H9 (cell line): ENCODE measurements around the gene CASK. TPM values are rescaled to one million over a fixed set of nuclear protein-coding genes. Genes with fewer than 3 reads are reported as not detected.

Source experiments
- DNase-seq: peaks from one replicate; pipeline ENCODE4 v3.0.0-alpha.2; 2017
- H2AFZ ChIP-seq: one replicate; pipeline ENCODE4 v1.6.1; 2013; ENCODE audit warnings: mild to moderate bottlenecking, low read length, control low read depth, moderate library complexity
- H2AK5ac ChIP-seq: 2 replicates; pipeline ENCODE4 v1.6.1; 2013; ENCODE audit warnings: low read length, control low read depth, mixed read lengths; ENCODE audit not compliant: insufficient read length
- H2BK120ac ChIP-seq: one replicate; pipeline ENCODE4 v1.6.1; 2013; ENCODE audit warnings: low read depth, mild to moderate bottlenecking, low read length, control low read depth, inconsistent platforms; ENCODE audit not compliant: poor library complexity, severe bottlenecking
- H2BK12ac ChIP-seq: 2 replicates; pipeline ENCODE4 v1.6.1; 2013; ENCODE audit warnings: low read length, control low read depth, mixed read lengths, low read depth; ENCODE audit not compliant: insufficient read length
- H2BK15ac ChIP-seq: 2 replicates; pipeline ENCODE4 v1.6.1; 2013; ENCODE audit warnings: low read depth, low read length, control low read depth
- H2BK20ac ChIP-seq: one replicate; pipeline ENCODE4 v1.6.1; 2013; ENCODE audit warnings: low read depth, mild to moderate bottlenecking, low read length, control low read depth, inconsistent platforms; ENCODE audit not compliant: poor library complexity, severe bottlenecking
- H2BK5ac ChIP-seq: 2 replicates; pipeline ENCODE4 v1.6.1; 2013; ENCODE audit warnings: low read length, control low read depth, mixed read lengths; ENCODE audit not compliant: insufficient read length
- H3K14ac ChIP-seq: 2 replicates; pipeline ENCODE4 v1.6.1; 2013; ENCODE audit warnings: low read length, control low read depth; ENCODE audit not compliant: insufficient read depth
- H3K18ac ChIP-seq: 2 replicates; pipeline ENCODE4 v1.6.1; 2013; ENCODE audit warnings: low read depth, mild to moderate bottlenecking, mixed read lengths, low read length, control low read depth; ENCODE audit not compliant: insufficient read length
- H3K23ac ChIP-seq: 2 replicates; pipeline ENCODE4 v1.6.1; 2013; ENCODE audit warnings: low read length, control low read depth, mixed read lengths, low read depth; ENCODE audit not compliant: insufficient read length
- H3K23me2 ChIP-seq: 2 replicates; pipeline ENCODE4 v1.6.1; 2013; ENCODE audit warnings: low read depth, mild to moderate bottlenecking, mixed read lengths, low read length, control low read depth; ENCODE audit not compliant: insufficient read length, poor library complexity, severe bottlenecking
- H3K27ac ChIP-seq: 2 replicates; pipeline ENCODE4 v1.5.1; 2013; ENCODE audit warnings: low read length, control low read depth, mixed read lengths, low read depth; ENCODE audit not compliant: insufficient read length
- H3K27me3 ChIP-seq: 2 replicates; pipeline ENCODE4 v1.6.1; 2013; ENCODE audit warnings: low read length, control low read depth, inconsistent platforms; ENCODE audit not compliant: insufficient read depth
- H3K4ac ChIP-seq: 2 replicates; pipeline ENCODE4 v1.6.1; 2013; ENCODE audit warnings: low read depth, mild to moderate bottlenecking, control low read depth, inconsistent platforms, low read length, moderate library complexity
- H3K4me1 ChIP-seq: 2 replicates; pipeline ENCODE4 v1.6.1; 2013; ENCODE audit warnings: low read length, control low read depth, inconsistent platforms; ENCODE audit not compliant: insufficient read depth
- H3K4me2 ChIP-seq: 2 replicates; pipeline ENCODE4 v1.6.1; 2013; ENCODE audit warnings: low read length, control low read depth, mixed read lengths; ENCODE audit not compliant: insufficient read length, insufficient read depth
- H3K56ac ChIP-seq: 2 replicates; pipeline ENCODE4 v1.6.1; 2013; ENCODE audit warnings: low read depth, mild to moderate bottlenecking, mixed read lengths, low read length, control low read depth; ENCODE audit not compliant: insufficient read length
- H3K79me1 ChIP-seq: 2 replicates; pipeline ENCODE4 v1.6.1; 2013; ENCODE audit warnings: low read depth, mild to moderate bottlenecking, moderate library complexity, low read length, control low read depth, inconsistent platforms; ENCODE audit not compliant: insufficient read depth, poor library complexity, severe bottlenecking
- H3K79me2 ChIP-seq: 2 replicates; pipeline ENCODE4 v1.6.1; 2013; ENCODE audit warnings: low read length, control low read depth, inconsistent platforms; ENCODE audit not compliant: insufficient read depth
- H3K9ac ChIP-seq: 2 replicates; pipeline ENCODE4 v1.6.1; 2013; ENCODE audit warnings: low read length, control low read depth, mixed read lengths; ENCODE audit not compliant: insufficient read length; ENCODE audit errors: extremely low read depth
- H3K9me3 ChIP-seq: one replicate; pipeline ENCODE4 v1.6.1; 2013; ENCODE audit warnings: low read depth, low read length, inconsistent platforms; ENCODE audit not compliant: control insufficient read depth
- H3T11ph ChIP-seq: one replicate; pipeline ENCODE4 v1.6.1; 2013; ENCODE audit warnings: mild to moderate bottlenecking, low read length, control low read depth, inconsistent platforms
- H4K20me1 ChIP-seq: one replicate; pipeline ENCODE4 v1.6.1; 2013; ENCODE audit not compliant: control insufficient read depth, insufficient read length, insufficient read depth
- H4K5ac ChIP-seq: 2 replicates; pipeline ENCODE4 v1.6.1; 2013; ENCODE audit warnings: low read depth, mild to moderate bottlenecking, mixed read lengths, low read length, control low read depth; ENCODE audit not compliant: insufficient read length
- H4K8ac ChIP-seq: replicated peaks from 2 replicates; pipeline ENCODE4 v1.6.1; 2013; ENCODE audit warnings: low read length, control low read depth, mixed read lengths, low read depth; ENCODE audit not compliant: insufficient read length
- H4K91ac ChIP-seq: 2 replicates; pipeline ENCODE4 v1.6.1; 2013; ENCODE audit warnings: low read depth, mild to moderate bottlenecking, moderate library complexity, mixed read lengths, low read length, control low read depth; ENCODE audit not compliant: insufficient read length
- H3K27ac Mint-ChIP-seq, 3 experiments: 2 replicates in 2 of 3; 3 replicates in 1 of 3; pipeline ENCODE4 v1.8.0; 2020 to 2021; ENCODE audit warnings: mixed read lengths in 3 of 3, mild to moderate bottlenecking in 1 of 3, moderate library complexity in 1 of 3
- H3K27me3 Mint-ChIP-seq: 2 replicates; pipeline ENCODE4 v1.8.0; 2021; ENCODE audit warnings: low read depth, mild to moderate bottlenecking, moderate library complexity, mixed read lengths
- H3K36me3 Mint-ChIP-seq, 3 experiments: 2 replicates in 2 of 3; 3 replicates in 1 of 3; pipeline ENCODE4 v1.8.0; 2020 to 2021; ENCODE audit warnings: low read depth in 3 of 3, mixed read lengths in 3 of 3; ENCODE audit not compliant: insufficient read depth in 1 of 3
- H3K4me1 Mint-ChIP-seq, 2 experiments: 2 replicates each; pipeline ENCODE4 v1.8.0; 2020; ENCODE audit warnings: mixed read lengths in 2 of 2
- H3K4me3 Mint-ChIP-seq, 2 experiments: 2 replicates in 1 of 2; 3 replicates in 1 of 2; pipeline ENCODE4 v1.8.0; 2020 to 2021; ENCODE audit warnings: mild to moderate bottlenecking in 2 of 2, mixed read lengths in 2 of 2, moderate library complexity in 1 of 2
- H3K9me3 Mint-ChIP-seq, 2 experiments: 2 replicates in 1 of 2; 3 replicates in 1 of 2; pipeline ENCODE4 v1.8.0; 2020; ENCODE audit warnings: mild to moderate bottlenecking in 2 of 2, mixed read lengths in 2 of 2, moderate library complexity in 1 of 2
- CTCF ChIP-seq: fragments of 200-600 bp; sonication (generic); conservative IDR thresholded peaks from 3 replicates; pipeline ENCODE4 v1.8.0; 2021; ENCODE audit warnings: antibody characterized with exemption, mild to moderate bottlenecking
- WGBS: extraction: QIAGEN DNeasy Blood & Tissue Kit; methylation state at CpG from one replicate; pipeline ENCODE4 v1.1.7; 2013; ENCODE audit warnings: missing lambda C conversion rate, low lambda C conversion rate, mixed read lengths; ENCODE audit not compliant: insufficient read length; ENCODE audit errors: extremely low coverage; 5-methylcytosine and 5-hydroxymethylcytosine counted together
- total RNA-seq: library from RNA; stranded (reverse); gene quantifications from 2 replicates; pipeline ENCODE4 v1.2.1, GENCODE V29; 2021

Gene CASK
- total RNA-seq, 1 experiment from 2014 or later = 44.1 TPM

GRCh38 chrX:41857670-41858069, 65.7 kb downstream of the CASK start:
- H3K4me3 Mint-ChIP-seq = no peak overlapping the region

More at GRCh38 chrX:41857670-41858069, 65.7 kb downstream of the CASK start:
- no peak overlapping the region for H4K5ac ChIP-seq
- no peaks in the 10 kb centered on the region for H3K23me2 ChIP-seq
- Mint-ChIP-seq H3K9me3 (peaks cover 26 to 35% of the 10 kb centered on the region in 2 experiments), H3K27me3 (no peaks in the 10 kb centered on the region), H3K27ac (no peak overlapping the region), H3K4me1 (peaks cover 3 to 14% of the 10 kb centered on the region in 2 experiments), H3K36me3 (peaks cover 1 to 7% (median 3%) of the 10 kb centered on the region in 3 experiments; a peak in 4 of 7 replicates)
- H3K27me3 ChIP-seq = no peaks in the 10 kb centered on the region
- H2BK15ac ChIP-seq = no peak overlapping the region
- peaks cover 2% of the 10 kb centered on the region; the same call in 1 of the 2 replicates for H3K4me1 ChIP-seq
- H3K79me2 ChIP-seq = peaks cover 10% of the 10 kb centered on the region; the same call in 1 of the 2 replicates
- H3K4ac ChIP-seq = no peak overlapping the region
- no peaks in the 10 kb centered on the region for H3K9me3 ChIP-seq
- no peak overlapping the region for H4K8ac ChIP-seq
- no peak overlapping the region for H2BK12ac ChIP-seq
- H4K20me1 ChIP-seq = peaks cover 3% of the 10 kb centered on the region
- H3K79me1 ChIP-seq = peaks cover 3% of the 10 kb centered on the region
- no CpG with 5 or more reads among the region's 2 CpGs for WGBS
- no peak for TF ChIP-seq CTCF
- H3K18ac ChIP-seq = no peak overlapping the region
- no peak overlapping the region for H4K91ac ChIP-seq
- H3K23ac ChIP-seq = no peak overlapping the region
- no peak overlapping the region for H2AFZ ChIP-seq
- no peak overlapping the region for H2AK5ac ChIP-seq
- H2BK20ac ChIP-seq = no peak overlapping the region
- no peak overlapping the region for H2BK120ac ChIP-seq
- no peak overlapping the region for H3T11ph ChIP-seq
- no peak overlapping the region for H3K14ac ChIP-seq
- H3K27ac ChIP-seq = no peak overlapping the region
- H3K4me2 ChIP-seq = no peak overlapping the region
- no peak for DNase-seq
- no peak overlapping the region for H3K56ac ChIP-seq
- no peak overlapping the region for H2BK5ac ChIP-seq
- H3K9ac ChIP-seq = no peak overlapping the region
